ENCODE measurements around the gene SRGAP1.
"Not testable (repeated sequence)": the region's sequence is repeated elsewhere in the genome, so short reads cannot be mapped to it uniquely, and the experiment has no call there.

SRGAP1 gene

DNA sequence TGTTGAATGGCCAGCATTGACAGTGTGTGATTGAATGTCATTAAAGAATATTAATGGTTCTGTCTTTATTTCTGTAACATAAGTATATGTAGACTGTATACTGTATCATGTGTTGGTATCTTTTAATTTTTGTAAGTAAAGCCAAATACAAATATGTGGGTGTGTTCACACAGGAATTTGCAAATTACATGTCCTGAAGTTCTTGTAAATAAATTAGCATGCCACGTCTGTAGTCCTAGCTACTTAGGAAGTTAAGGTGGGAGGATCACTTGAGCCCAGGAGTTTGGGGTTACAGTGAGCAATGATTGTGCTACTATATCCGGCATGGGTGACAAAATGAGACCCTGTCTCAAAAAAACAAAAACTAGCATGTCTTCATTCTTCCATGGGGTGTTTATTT, 278.5 kb downstream of the SRGAP1 start:
- no peak for DNase-seq (ENCODE audit: low read depth)

DNA sequence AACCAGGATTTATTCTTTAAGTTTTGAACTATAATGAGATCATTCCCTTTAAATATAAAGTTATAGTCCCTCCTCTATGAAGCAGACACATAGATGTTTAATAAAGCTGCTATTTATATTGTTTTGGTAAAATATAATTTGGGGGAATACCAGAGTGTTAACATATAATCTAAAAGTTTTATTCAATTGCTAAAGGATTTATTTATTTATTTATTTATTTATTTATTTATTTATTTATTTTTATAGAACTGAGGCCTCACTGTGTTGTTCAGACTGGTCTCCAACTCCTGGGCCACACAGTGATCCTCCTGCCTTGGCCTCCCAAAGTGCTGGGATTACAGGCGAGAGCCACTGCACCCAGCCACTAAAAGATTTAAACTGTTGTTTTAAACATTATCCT, 278.9 kb downstream of the SRGAP1 start:
- DNase-seq (ENCODE audit: low read depth) = no peak

DNA sequence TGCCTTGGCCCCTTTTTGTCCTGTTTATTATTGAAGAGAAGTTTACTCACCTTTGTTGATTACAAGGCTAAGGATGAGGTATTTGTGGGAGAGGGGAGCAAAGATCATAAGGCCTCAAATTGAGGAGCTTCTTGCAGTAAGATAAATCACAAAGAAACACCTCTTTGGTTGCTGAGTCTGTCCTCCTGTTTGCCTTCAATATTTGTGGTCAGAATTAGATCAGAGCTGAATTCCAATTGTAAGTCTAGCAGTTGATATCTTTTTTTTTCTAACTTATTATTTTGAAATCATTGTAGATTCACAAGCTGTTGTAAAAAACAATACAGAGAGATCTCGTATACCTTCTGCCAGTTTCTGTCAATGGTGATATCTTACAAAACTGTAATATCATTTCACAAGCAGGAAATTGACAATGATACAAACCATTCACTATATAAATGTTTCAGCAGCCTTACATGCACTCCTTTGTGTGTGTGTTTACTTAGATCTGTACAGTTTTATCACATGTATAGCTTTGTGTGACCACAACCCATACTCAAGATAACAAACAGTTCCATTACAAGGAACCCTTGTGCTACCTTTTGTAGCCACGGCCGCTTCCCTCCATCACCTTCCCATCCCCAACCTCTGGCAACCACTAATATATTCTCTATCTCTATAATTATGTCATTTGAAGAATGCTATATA, 280.2 kb downstream of the SRGAP1 start:
- no peak for DNase-seq (ENCODE audit: low read depth)

DNA sequence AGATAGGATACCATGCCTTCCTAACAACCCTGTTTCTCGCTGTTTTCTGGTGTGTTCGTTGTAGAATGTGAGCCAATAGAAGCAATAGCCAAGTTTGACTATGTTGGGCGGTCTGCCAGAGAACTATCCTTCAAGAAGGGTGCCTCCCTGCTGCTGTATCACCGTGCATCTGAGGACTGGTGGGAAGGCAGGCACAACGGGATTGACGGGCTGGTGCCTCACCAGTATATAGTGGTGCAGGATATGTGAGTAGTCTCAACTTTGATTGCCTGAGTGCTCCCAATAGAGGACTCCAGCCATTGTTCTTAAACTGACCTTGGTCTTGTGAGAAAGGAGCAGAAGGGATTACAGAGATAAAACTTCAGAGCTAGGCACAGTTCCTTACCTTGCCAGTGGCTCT, 281.4 kb downstream of the SRGAP1 start:
- no peak for DNase-seq (ENCODE audit: low read depth)

DNA sequence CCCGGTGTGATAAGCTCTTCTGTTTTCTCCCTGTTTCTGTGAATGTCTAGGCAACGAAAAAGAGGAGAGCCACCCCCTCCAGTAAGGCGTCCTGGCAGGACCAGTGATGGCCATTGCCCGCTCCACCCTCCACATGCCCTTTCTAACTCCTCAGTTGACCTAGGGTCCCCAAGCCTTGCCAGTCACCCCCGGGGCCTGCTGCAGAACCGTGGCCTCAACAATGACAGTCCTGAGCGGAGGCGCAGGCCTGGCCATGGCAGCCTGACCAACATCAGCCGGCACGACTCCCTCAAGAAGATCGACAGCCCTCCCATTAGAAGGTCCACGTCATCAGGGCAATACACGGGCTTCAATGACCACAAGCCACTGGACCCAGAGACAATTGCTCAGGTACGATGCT, 283.3 kb downstream of the SRGAP1 start:
- no peak for DNase-seq (ENCODE audit: low read depth)

DNA sequence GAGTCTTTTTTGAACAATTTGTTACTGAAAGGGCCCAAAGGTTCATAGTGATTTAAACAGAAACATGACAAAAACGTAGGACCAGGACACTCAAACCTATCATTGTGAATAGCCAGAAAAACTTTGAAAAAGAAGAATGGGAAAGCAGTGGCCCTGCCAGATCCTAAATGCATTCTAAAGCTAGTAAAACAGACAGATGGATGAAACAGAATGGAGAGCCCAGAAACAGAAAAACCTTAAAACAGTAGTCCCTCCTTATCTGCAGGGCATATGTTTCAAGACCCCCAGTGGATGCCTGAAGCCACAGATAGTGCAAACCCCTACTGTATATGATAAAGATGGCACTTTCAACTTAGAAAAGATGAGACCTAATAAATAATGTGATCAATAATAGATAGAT, 283.9 kb downstream of the SRGAP1 start:
- no peak for DNase-seq (ENCODE audit: low read depth)

DNA sequence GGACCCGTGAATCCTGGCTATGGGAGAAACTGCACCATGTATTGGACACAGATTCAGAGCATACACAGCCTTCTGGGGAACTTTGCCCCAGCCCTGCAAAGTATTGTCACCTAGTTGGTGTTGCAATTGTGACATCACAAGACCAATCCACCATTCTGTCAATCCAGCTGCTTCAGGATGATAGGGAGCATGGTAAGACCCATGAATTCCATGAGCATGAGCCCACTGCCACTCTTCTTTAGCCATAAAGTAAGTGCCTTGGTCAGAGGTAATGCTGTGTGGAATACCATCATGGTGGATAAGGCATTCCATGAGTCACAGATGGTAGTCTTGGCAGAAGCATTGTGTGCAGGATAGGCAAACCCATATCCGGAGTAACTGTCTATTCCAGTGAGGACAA, 286.0 kb downstream of the SRGAP1 start:
- not testable (repeated sequence) for DNase-seq (ENCODE audit: low read depth)

DNA sequence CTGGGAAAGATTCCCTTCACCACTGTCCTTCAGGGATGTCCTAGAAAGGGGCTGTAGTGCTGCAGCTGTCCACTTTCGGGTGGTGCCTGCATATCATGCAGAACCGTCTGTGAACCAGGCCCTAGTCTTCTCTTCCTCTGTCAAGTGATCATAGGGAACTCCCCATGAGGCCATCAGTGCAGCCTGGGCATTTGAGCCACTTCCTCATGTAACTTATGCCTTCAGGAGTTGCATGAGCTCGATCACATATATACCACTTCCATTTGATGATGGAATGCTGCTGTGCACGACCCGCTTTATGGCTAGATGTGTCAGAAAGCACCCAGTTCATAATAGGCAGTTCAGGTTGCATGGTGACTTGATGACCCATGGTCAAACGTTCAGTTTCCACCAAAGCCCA, 287.0 kb downstream of the SRGAP1 start:
- DNase-seq (ENCODE audit: low read depth) = not testable (repeated sequence)

DNA sequence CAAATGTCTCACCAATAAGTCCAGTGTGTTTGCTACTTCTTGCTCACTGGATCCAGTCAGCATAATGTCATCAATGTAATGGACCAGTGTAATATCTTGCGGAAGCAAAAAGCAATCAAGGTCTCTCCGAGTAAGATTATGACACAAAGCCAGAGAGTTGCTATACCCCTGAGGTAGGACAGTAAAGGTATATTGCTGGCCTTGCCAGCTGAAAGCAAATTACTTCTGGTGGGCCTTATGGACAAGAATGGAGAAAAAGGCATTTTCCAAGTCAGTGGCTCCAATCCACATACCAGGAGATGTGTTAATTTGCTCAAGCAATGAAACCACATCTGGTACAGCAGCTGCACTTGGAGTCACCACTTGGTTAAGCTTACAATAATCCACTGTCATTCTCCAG, 288.2 kb downstream of the SRGAP1 start:
- not testable (repeated sequence) for DNase-seq (ENCODE audit: low read depth)

DNA sequence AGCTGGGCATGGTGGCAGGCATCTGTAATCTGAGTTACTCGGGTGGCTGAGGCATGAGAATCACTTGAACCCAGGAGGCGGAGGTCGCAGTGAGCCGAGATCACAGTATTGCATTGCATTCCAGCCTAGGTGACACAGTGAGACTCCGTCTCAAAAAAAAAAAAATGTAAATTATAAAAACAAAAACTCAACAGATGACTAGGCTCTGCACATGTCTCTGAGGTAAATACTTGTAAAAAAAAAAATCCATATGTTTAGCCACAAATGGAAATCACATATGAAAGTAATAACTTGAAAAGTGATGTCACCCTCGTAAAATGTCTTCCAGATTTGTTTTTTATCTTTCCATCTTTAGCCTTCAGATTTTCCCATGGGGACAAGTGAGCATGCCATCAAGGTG, 292.6 kb downstream of the SRGAP1 start:
- DNase-seq (ENCODE audit: low read depth) = no peak

DNA sequence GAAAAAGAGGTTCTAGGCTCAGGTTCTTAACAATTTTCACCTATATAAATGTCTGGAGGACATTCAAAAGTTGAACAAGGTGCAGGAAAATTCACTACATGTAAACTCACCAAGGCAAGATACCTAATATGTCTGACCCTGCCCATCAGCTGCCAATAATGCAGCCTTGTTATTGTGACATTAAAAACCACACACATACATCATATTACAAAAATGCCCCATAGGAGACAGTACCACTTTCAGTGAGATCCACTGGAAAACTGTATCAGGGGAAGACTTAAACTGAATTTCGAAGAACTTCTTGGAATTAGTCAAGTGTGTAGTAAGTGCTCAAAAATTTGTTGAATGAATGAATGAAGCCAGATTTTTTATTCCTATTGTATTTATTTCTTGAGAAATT, 294.5 kb downstream of the SRGAP1 start:
- no peak for DNase-seq (ENCODE audit: low read depth)

DNA sequence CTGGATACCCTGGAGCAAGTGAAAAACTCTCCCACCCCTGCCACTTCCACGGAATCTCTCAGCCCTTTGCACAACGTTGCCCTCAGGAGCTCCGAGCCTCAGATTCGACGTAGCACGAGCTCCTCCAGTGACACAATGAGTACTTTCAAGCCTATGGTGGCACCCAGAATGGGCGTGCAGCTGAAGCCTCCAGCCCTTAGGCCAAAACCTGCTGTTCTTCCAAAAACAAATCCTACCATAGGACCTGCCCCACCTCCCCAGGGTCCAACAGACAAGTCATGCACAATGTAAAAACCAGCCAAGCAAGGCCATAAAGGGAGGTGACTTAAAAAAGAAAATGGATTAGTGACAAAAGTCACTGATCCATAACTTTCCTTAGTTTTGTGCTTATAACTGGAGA, 297.9 kb downstream of the SRGAP1 start:
- no peak for DNase-seq (ENCODE audit: low read depth)

DNA sequence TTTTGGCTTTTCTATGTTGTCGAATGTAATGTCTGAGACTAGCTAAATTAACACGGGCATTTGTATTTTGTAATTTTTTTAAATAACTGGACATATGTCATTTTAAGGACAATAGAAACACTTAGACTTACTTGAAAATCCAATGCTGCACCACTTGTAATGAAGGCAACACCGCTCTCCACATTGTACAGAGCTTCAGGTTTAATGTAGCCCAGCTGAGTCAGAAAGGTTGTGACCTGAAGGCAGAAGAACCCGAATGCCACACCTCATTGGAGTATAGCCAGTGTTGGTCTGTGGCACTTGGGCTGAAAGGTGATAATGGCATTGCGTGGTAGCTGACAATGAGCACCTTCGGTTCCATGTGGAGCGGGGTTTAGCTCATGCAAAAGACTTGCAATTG, 298.3 kb downstream of the SRGAP1 start:
- DNase-seq (ENCODE audit: low read depth) = no peak

DNA sequence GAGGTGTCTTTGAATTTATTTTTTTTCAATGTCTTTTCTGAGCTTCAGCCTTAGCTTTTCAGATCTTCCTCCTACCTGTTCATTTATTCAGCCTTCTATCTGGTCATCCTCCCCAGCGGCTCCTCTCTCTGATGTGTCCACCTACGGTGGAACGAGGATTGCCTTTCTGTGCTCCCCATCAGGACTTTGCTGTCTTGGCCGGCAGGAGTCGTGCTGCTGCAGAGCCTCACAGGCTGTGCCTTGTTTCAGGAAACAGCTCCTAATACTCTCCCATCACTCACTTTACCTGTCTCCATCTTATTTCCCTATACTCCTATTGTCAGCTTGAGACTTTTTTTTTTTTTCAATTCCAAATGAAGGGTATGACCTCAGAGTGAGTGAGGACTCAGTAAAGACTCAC, 300.7 kb downstream of the SRGAP1 start:
- DNase-seq (ENCODE audit: low read depth) = no peak

DNA sequence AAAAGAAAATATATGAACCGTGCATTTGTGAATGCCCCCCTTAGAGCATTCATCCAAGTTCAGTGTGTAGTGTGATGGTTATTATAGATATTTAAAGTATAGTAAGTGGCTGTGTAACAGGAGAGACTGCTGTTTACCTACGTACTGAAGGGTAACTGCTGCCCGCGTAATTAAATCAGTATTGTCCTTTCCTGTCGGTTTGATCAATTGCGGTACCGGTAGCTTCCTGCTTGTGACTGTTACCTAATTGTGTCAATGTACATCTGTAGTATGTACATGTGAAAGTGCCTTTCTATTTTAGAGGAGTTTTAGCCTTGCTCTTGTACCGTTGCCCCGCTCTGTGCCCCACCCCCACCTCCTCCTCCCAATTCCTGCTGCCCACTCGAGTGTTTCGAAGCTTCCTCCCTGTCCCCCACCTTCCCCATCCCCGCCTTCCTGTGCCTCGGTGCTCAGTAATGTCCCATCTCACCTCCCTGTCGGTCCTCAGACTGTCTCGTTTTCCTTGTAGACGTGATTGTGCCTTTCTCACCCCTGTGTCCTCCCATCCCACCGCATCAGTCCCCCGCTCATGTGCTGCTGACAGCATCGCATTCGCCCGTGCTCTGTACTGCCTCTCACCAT, 302.6 kb downstream of the SRGAP1 start:
- DNase-seq (ENCODE audit: low read depth) = no peak

DNA sequence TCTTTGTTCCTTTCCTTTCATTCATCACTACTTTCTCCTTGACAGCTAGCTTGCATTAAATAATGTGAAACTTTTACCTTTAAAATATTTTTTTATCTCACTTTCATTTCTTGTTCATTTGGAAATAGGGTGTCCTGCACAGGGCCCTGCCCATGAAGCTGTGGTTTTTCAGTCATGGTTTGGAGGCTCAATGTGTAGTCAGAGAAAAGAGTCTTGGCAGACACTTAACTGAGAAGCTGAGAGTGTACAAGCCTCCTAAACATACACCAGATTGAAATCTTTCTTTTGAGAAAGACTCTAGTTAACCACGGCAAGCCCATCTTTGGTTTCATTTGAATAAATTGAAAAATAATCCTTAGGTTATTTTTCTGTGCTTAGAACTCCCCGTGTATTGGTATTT, 303.4 kb downstream of the SRGAP1 start:
- no peak for DNase-seq (ENCODE audit: low read depth)

DNA sequence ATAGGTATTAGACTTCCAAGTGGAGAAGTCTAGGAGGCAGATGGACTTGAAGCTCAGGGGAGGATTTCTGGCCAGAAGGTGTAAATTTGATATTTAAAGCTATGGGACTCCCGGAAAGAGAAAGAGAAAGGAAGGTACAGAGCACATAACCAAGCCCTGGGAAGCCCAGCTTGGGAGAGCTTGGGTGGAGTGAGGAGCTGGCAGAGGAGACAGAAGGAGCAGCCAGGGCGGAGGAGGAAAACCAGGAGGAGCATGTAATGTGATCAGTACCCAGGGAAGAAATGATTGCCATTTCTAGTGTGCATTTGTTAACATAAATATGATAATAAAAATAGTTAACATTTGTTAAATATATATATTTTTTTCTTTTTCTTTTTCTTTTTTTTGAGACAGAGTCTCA, 310.2 kb downstream of the SRGAP1 start:
- DNase-seq (ENCODE audit: low read depth) = no peak

DNA sequence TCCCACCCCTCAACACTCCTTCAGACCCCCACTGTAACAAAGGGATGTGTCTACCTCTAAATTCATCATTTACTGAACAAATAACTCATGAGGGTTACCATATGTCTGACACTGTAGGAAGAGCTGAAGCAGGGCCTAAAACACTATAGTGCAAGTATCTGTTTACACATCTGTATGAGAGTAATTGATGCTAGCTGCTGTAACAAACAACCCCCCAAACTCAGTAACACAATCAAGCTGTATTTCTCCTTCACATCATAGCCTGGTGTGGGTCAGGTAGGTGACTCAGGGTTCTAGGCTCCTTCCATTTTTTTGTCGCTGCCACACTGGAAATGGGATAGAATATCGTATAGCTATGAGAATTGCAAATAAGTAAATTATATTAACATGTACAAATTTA, 312.6 kb downstream of the SRGAP1 start:
- DNase-seq (ENCODE audit: low read depth) = no peak

DNA sequence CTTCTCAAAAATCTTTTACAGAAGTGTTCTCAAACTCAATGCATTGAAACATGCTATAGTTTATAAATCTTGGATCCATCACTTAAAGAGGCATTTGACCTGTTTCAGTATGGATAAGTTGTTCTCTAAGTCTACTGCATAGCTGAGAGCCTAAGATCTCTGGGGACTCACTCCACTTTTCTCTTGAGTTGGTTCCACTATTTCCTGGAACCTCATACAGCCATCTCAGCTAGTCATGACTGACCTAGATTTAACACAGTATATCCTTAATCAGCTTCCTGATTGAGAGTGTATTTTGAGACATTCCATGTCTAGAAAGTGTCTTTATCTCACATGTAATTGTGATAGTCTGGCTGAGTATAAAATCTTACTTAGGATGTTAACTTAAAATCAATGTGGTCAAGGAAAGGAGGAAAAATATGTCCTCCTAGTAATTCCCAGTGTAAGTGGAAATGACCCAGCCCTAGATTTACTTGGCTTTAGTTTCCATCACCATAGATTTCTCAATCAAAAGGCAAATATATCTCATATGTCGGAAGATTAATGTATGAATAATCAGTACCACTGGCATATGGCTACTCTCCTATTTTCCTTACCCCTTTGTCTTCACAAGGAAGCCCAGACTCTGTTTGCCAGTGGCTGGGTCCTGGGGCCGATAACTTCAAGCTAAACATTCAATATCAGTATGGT, 315.7 kb downstream of the SRGAP1 start:
- DNase-seq (ENCODE audit: low read depth) = no peak

DNA sequence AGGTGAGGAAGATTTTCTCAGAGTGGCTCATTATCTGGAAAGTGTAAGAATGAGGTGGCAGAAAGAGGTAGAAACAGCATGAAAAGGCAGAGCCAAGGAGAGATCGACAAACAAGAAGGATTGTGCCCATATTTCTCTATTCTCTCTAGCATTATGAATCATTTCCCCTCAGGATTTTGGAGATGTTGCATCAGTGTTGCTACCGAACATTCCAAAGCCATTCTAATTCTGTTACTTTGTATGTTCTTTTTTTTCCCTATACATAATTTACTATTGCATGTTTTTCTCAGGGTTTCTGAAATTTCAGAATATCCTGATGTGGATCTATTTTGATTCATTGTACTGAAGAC, 316.2 kb downstream of the SRGAP1 start:
- no peak for DNase-seq (ENCODE audit: low read depth)

DNA sequence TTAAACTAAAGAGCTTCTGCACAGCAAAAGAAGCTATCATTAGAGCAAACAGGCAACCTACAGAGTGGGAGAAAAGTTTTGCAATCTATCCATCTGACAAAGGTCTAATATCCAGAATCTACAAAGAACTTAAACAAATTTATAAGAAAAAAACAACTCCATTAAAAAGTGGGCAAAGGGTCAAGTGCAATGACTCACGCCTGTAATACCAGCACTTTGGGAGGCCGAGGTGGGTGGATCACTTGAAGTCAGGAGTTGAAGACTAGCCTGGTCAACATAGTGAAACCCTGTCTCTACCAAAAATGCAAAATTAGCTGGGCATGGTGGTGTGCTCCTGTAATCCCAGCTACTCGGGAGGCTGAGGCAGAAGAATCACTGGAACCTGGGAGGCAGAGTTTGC, 322.1 kb downstream of the SRGAP1 start:
- not testable (repeated sequence) for DNase-seq (ENCODE audit: low read depth)

DNA sequence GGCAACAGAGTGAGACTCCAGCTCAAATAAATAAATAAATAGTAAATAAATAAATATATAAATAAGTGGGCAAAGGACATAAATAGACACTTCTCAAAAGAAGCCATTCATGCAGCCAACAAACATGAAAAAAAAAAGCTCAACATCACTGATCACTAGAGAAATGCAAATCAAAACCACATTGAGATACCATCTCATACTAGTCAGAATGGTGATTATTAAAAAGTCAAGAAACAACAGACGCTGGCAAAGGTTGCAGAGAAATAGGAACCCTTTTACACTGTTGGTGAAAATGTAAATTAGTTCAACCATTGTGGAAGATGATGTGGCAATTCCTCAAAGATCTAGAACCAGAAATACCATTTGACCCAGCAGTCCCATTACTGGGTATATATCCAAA, 322.5 kb downstream of the SRGAP1 start:
- DNase-seq (ENCODE audit: low read depth) = not testable (repeated sequence)

DNA sequence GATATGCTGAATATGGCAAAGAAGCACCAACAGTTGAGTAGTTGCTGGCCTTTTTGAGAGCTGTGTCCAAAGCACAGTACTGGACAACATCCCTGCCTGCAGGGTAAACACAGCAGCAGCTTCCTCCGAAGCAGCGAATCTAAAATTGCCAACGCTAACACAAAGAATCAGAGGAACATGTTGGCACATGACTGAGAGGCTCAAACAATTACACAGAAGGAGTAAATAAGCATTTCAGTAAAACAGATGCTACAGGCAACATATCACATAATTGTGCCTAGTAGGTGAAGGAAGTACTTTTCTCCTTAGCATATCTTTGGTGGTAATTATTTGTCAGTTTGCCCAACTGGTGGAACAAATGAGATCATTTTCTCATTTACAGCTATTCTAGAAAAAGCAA, 325.5 kb downstream of the SRGAP1 start:
- DNase-seq (ENCODE audit: low read depth) = no peak

DNA sequence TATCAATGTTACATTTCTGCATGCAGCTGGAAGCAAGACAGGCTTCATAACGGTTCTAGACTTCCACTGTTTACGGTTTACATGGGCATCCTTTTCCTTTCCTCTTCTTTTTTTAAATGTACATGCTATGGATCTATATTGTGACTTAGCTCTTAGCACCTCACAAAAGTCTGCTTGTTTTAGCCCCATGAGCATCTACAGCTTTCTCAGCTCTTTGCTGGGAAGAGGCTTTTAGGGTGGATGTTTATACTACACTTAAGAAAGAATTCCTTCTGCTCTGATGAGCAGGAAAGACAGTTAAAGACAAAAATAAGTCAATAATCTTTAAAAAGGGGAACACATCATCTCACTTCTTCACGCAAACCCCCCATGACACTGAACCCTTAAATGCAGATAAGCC, 326.2 kb downstream of the SRGAP1 start:
- DNase-seq (ENCODE audit: low read depth) = no peak
